Muscle of back (tissue), 11 donors: Measurements from ENCODE around the gene CABP1. TPM values are rescaled to one million over a fixed set of nuclear protein-coding genes. Genes with fewer than 3 reads are reported as not detected.

Source experiments
- DNase-seq, 3 donors: peaks; one replicate each; pipeline versions ENCODE4 v3.0.0 to v3.0.0-alpha.2; 2013
- polyA plus RNA-seq, 10 donors: library from polyadenylated mRNA; unstranded; fragments of 120-200 nt; gene quantifications; one replicate each; pipeline ENCODE4 v1.2.1, GENCODE V29; 2013; ENCODE audit not compliant: insufficient read length in 10 of 10

Gene CABP1
- polyA plus RNA-seq, 10 donors, result 1.0 to 4.0 (median 1.8) TPM

DNA sequence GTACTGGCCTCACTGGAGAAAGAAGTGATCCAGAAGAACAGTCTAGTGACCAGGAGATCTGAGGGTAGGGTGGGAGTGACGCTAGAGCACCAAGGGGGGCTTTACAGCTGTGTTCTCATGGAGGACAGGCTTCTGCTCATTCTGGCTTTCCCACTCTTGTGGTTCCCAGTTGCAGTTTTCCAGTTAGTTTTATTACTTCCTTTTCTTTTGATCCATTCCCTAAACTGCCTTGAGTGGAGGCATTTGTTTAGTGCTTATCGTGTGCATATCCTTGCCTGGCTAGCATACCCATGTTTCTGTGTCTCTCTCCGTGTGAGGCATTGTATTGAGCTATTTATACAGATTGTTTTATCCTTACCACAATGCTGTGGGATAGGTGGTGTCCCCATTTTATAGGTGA is 50.6 kb downstream of the CABP1 start:
- no peak for DNase-seq

- DNase-seq, result no peak
These were observed 52.2 kb downstream of the CABP1 start for GRCh38 chr12:120692524-120693033.

- no peak for DNase-seq
These were observed 53.4 kb downstream of the CABP1 start for GRCh38 chr12:120693848-120694247.

DNA sequence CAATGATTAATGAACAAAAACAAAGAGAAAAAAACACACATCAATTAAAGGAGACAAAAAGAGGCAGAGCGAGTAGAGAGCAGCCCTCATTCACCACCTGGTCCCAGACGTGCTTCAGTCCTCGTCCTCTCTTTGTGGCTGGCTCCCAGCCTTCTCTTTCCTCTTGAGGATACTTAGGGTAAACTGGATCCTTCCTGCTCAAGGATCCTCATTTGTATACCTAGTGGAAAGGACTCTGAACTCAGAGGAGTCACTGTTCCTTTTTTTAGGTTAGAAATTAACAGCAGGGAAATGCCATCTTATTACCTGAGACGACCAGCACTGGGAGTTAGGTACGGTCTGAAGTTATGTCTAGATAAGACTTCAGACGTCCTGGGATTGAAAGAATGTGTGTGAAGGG is 56.2 kb downstream of the CABP1 start:
- DNase-seq, result no peak

- DNase-seq, result no peak
These were observed 56.9 kb downstream of the CABP1 start for GRCh38 chr12:120697344-120697743.

DNA sequence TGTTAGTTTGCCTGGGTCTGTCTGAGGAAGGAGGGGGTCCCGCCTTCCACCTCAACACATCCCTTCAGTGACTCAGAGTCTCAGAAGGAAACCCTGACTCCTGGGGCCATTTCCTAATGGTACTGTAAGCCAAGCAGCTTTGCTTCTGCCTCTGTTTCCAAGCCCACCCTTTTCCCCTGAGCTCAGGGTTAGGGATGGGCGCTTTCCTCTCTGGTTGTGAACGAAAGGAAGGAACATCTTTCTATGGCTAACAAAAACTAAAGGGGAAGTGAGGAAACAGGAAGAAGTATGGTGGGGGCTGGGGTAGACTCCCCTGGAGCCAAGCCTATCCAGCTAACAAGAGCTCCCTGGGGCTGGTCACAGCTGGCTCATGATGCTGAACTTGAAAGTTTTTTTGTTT is 58.2 kb downstream of the CABP1 start:
- DNase-seq, result no peak

DNA sequence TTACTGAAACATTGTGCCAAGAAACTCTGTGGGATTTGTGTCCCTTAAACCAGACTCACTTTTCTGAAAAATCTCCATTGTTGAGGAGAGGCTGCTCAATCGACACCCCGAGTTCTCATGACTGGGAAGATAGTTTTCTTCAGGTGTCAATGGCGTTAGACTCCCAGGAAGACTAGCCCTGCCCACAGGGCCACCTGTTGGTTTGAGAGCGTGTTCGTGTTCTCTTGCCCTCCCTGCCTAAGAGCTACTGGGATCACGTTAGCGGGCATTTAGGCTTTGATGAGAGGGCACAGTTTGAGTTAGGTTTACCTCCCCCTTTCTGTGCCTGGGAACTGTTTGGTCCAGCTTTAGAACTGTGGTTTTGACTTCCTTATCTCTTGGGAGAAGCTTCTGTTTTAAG is 59.1 kb downstream of the CABP1 start:
- no peak for DNase-seq

GRCh38 chr12:120700886-120701285 is 60.5 kb downstream of the CABP1 start:
- no peak for DNase-seq

DNA sequence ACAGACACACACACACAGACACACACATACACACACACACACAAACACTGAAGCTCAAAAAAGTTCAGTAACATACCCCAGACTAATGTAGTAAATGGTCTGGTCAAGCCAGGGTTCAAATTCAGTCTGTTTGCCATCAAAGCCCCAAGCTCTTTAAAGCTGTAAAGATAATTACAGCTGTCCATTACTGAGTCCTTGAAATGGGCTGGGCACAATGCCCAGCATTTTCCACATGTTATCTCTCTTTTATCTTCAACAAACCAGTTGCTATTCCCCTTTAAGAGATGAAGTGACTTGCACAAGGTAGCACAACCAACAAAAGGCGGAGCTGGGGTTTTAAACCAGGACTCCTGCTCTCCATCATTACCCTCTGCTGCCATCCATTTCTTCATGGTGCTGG is 62.2 kb downstream of the CABP1 start:
- DNase-seq, result no peak

- no peak for DNase-seq
These were observed 63.0 kb downstream of the CABP1 start for GRCh38 chr12:120703311-120703942.

DNA sequence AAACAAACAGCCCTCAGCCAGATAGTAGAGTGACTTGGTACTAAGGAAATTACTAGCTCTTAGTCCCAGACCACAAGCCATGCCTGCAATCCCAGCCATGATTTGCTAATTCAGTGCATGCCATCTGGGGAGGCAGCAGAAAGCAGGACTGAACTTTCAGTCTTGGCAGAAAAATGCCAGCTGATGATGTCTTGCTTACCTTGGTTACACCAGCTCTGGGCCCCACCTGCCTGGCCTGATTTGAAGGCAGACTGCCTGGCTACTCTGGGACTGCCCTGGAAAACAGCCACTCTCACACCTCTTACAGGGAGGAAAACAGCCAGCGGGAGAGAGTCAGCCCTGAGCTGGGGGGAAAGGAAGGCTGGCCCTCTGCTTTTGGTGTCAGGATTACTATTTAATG is 65.2 kb downstream of the CABP1 start:
- DNase-seq, result no peak

GRCh38 chr12:120706029-120706428 is 65.6 kb downstream of the CABP1 start:
- no peak for DNase-seq

- DNase-seq, result no peak
These were observed 68.2 kb downstream of the CABP1 start for GRCh38 chr12:120708651-120709050.

DNA sequence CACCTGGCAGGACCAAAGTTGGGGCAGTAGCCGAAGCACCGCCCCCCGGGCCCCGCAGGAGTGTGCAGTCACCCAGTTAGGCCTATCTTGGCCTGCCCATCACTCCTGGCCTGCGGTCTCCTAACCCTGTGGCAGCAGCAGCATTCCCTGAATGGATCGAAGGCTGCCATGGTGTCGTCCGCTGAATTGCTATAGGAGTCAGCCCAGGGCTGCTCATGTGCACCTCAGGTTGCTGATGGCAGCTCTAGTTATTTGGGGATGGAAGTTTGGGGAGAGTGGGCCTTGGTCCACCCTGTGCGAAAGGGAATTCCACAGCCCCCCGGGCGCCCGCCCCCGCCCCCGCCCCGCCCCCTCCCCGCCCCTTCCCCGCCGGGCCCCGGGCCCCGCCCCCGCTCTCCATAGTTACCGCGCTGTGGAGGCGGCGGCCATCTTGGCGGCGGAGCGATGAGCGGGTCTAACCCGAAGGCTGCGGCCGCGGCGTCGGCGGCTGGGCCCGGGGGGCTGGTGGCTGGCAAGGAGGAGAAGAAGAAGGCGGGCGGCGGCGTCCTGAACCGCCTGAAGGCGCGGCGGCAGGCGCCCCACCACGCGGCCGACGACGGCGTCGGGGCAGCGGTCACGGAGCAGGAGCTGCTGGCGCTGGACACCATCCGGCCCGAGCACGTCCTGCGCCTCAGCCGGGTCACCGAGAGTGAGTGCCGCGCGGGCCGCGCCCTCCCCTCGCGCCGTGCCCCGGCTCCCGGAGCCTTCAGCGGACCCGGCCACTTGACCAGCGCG is 69.8 kb downstream of the CABP1 start, which contains the start of gene UNC119B:
UNC119B (plus strand) TSS at position 428 of the 774 bp plus-strand sequence; CDS start at position 445, 17 bp downstream.
- peak; percentile 52 to 94 (median 80) for DNase-seq

GRCh38 chr12:120710805-120711296 is 70.4 kb downstream of the CABP1 start:
- DNase-seq, result peak in 1 of 3 donors; percentile 32

- no peak for DNase-seq
These were observed 71.0 kb downstream of the CABP1 start for GRCh38 chr12:120711411-120711810.

DNA sequence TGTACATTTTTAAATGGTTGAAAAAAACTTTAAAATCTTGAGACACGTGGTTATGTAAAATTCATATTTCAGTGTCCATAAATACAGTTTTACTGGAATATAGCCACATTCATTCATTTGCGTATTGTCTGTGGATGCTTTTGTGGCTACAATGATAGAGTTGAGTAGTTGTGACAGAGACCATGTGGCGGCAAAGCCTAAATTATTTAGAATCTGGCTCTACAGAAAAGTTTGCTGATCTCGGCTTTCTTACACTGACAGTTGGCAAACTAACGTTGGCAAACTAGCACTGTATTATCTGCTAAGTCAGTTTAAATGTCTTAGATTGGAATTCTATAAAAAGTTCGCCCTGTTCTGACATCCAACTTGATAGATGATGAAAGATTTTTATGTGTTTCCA is 72.2 kb downstream of the CABP1 start:
- DNase-seq, result no peak

DNA sequence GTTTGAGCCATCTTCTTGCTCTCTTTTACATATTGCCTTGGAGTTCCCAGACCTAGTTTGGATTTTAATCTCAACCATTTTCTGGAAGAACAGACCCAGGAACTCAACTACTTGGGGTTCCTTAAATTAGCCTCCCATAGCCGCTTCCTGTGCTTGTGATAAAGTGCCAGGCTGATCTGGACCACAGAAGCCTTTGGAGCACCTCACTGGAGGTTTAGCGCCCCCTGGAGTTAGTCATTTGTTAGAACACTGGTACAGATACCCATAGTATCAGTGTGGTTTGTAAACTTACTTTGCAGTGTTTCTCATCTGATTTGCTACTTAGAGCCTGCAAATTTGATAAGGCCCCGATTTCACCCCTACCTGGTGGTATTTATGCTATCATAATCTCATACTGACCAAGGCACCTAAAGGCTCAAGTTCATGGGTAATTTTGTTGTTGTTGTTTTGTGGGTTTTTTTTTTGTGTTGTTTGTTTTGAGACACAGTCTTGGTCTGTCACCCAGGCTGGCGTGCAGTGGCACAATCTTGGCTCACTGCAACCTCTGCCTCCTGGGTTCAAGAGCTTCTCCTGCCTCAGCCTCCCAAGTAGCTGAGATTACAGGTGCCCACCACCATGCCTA is 73.5 kb downstream of the CABP1 start:
- DNase-seq, result peak; percentile 76 to 86 (median 82)
